Hepatocyte (in vitro differentiated cells): ENCODE data around the gene TTC39B. TPM values are rescaled to one million over a fixed set of nuclear protein-coding genes. Genes with fewer than 3 reads are reported as not detected.
A peak's percentile ranks its signal among the peaks of the same experiment; 100 is the strongest.

Experiments used
- DNase-seq: peaks from one replicate; pipeline ENCODE4 v3.0.0-alpha.2; 2016; ENCODE audit warnings: low spot score
- H2AFZ ChIP-seq: fragments of 200-600 bp; sonication (generic); 2 replicates; pipeline ENCODE4 v1.6.0; 2016; ENCODE audit warnings: antibody characterized with exemption, mild to moderate bottlenecking
- H3K27ac ChIP-seq: fragments of 200-600 bp; sonication (generic); 2 replicates; pipeline ENCODE4 v1.5.1; 2016; ENCODE audit warnings: mild to moderate bottlenecking
- H3K27me3 ChIP-seq: fragments of 200-600 bp; sonication (generic); 2 replicates; pipeline ENCODE4 v1.6.1; 2016
- H3K36me3 ChIP-seq: fragments of 200-600 bp; sonication (generic); replicated peaks from 2 replicates; pipeline ENCODE4 v1.5.1; 2016; ENCODE audit warnings: low read depth; ENCODE audit not compliant: insufficient read depth
- H3K4me1 ChIP-seq: fragments of 200-600 bp; sonication (generic); 2 replicates; pipeline ENCODE4 v1.5.1; 2016; ENCODE audit warnings: mild to moderate bottlenecking, moderate library complexity; ENCODE audit not compliant: insufficient read depth
- H3K4me2 ChIP-seq: fragments of 200-600 bp; sonication (generic); 2 replicates; pipeline ENCODE4 v1.6.0; 2016
- H3K4me3 ChIP-seq: fragments of 200-600 bp; sonication (generic); 2 replicates; pipeline ENCODE4 v1.5.1; 2016; ENCODE audit warnings: mild to moderate bottlenecking
- H3K79me2 ChIP-seq: fragments of 200-600 bp; sonication (generic); 2 replicates; pipeline ENCODE4 v1.6.0; 2017; ENCODE audit warnings: mild to moderate bottlenecking
- H3K9me2 ChIP-seq: fragments of 200-600 bp; sonication (generic); replicated peaks from 2 replicates; pipeline ENCODE4 v1.6.0; 2017; ENCODE audit warnings: mild to moderate bottlenecking; ENCODE audit not compliant: insufficient read depth
- H3K9me3 ChIP-seq: fragments of 200-600 bp; sonication (generic); 2 replicates; pipeline ENCODE4 v1.5.1; 2016; ENCODE audit warnings: low read depth, mild to moderate bottlenecking
- H4K20me1 ChIP-seq: fragments of 200-600 bp; sonication (generic); 2 replicates; pipeline ENCODE4 v1.6.0; 2016; ENCODE audit warnings: mild to moderate bottlenecking; ENCODE audit not compliant: insufficient read depth, poor library complexity, severe bottlenecking
- CTCF ChIP-seq: fragments of 200-600 bp; sonication (generic); IDR thresholded peaks from 2 replicates; pipeline ENCODE4 v1.5.1; 2016; ENCODE audit warnings: antibody characterized with exemption, mild to moderate bottlenecking; ENCODE audit not compliant: poor library complexity
- EZH2 ChIP-seq: fragments of 200-600 bp; sonication (generic); IDR thresholded peaks from 2 replicates; pipeline ENCODE4 v1.6.1; 2016; ENCODE audit warnings: antibody characterized with exemption, mild to moderate bottlenecking, borderline replicate concordance
- EZH2phosphoT487 ChIP-seq: fragments of 200-600 bp; sonication (generic); IDR thresholded peaks from one replicate; pipeline ENCODE4 v1.6.1; 2018; ENCODE audit warnings: antibody characterized with exemption, mild to moderate bottlenecking, low read depth, moderate library complexity; ENCODE audit not compliant: unreplicated experiment, severe bottlenecking
- WGBS: methylation state at CpG from one replicate; pipeline ENCODE4 v1.1.6; 2016; ENCODE audit warnings: low lambda C conversion rate; ENCODE audit errors: missing lambda C conversion rate; 5-methylcytosine and 5-hydroxymethylcytosine counted together
- polyA plus RNA-seq: library from polyadenylated mRNA; unstranded; fragments of >200 nt; fragmentation: Nextera tagmentation; extraction: Ambion mirVana; gene quantifications from 2 replicates; pipeline ENCODE4 v1.2.1, GENCODE V29; 2016
- total RNA-seq: library from RNA; depleted of rRNA; stranded (reverse); fragments of >200 nt; gene quantifications from 2 replicates; pipeline ENCODE4 v1.2.3, GENCODE V29; 2014

TTC39B gene
- total and polyA plus RNA-seq, 2 experiments from 2014 or later, result 2.6 to 15.7 TPM

GRCh38 chr9:15293084-15293483 lies 13.9 kb downstream of the TTC39B start:
- H3K36me3 ChIP-seq, result no peaks in the 10 kb centered on the region
- H3K4me2 ChIP-seq, result no peak overlapping the region
- no peak overlapping the region for H3K27ac ChIP-seq
- no peaks in the 10 kb centered on the region for H4K20me1 ChIP-seq
- peaks cover 42% of the 10 kb centered on the region for H3K79me2 ChIP-seq
- H3K4me1 ChIP-seq, result peaks cover 27% of the 10 kb centered on the region
- no peaks in the 10 kb centered on the region for H3K9me3 ChIP-seq
- TF ChIP-seq EZH2 (no peak), EZH2phosphoT487 (no peak), CTCF (no peak)
- no peak overlapping the region for H3K4me3 ChIP-seq
- H2AFZ ChIP-seq, result no peak overlapping the region
- DNase-seq, result no peak
- no peaks in the 10 kb centered on the region for H3K27me3 ChIP-seq
- no peaks in the 10 kb centered on the region for H3K9me2 ChIP-seq

- Histone ChIP-seq H3K79me2 (peaks cover 24% of the 10 kb centered on the region), H3K27me3 (no peaks in the 10 kb centered on the region), H3K27ac (no peak overlapping the region), H3K36me3 (no peaks in the 10 kb centered on the region), H3K9me2 (no peaks in the 10 kb centered on the region), H3K4me2 (no peak overlapping the region), H2AFZ (no peak overlapping the region), H3K4me3 (no peak overlapping the region), H3K9me3 (no peaks in the 10 kb centered on the region), H4K20me1 (no peaks in the 10 kb centered on the region), H3K4me1 (peaks cover 12% of the 10 kb centered on the region)
- WGBS, result 94% methylated on average over 5 of the region's 5 CpGs
- DNase-seq, result no peak
- TF ChIP-seq EZH2, result no peak
- no peak for TF ChIP-seq EZH2phosphoT487
Measured at GRCh38 chr9:15289603-15290002, 17.4 kb downstream of the TTC39B start.

- no peak overlapping the region for H3K4me3 ChIP-seq
- peaks cover 40% of the 10 kb centered on the region for H3K79me2 ChIP-seq
- no peak for TF ChIP-seq EZH2phosphoT487
- no peak for TF ChIP-seq CTCF
- TF ChIP-seq EZH2, result no peak
- no peaks in the 10 kb centered on the region for H3K9me2 ChIP-seq
- no peaks in the 10 kb centered on the region for H3K9me3 ChIP-seq
- H3K27ac ChIP-seq, result peak overlapping the region; percentile 63
- H2AFZ ChIP-seq, result no peak overlapping the region
- no peaks in the 10 kb centered on the region for H3K4me1 ChIP-seq
- no peaks in the 10 kb centered on the region for H4K20me1 ChIP-seq
- no peak for DNase-seq
- no peaks in the 10 kb centered on the region for H3K27me3 ChIP-seq
- peak overlapping the region; percentile 58 for H3K4me2 ChIP-seq
- no peaks in the 10 kb centered on the region for H3K36me3 ChIP-seq
- WGBS, result 42% methylated on average over 4 of the region's 4 CpGs
Measured at GRCh38 chr9:15287309-15287708, 19.7 kb downstream of the TTC39B start.

- Histone ChIP-seq H2AFZ (no peak overlapping the region), H3K4me3 (no peak overlapping the region), H3K27me3 (no peaks in the 10 kb centered on the region), H3K9me3 (no peaks in the 10 kb centered on the region), H3K36me3 (no peaks in the 10 kb centered on the region), H3K4me2 (peak overlapping the region; percentile 58), H4K20me1 (no peaks in the 10 kb centered on the region), H3K27ac (peak overlapping the region; percentile 63), H3K9me2 (no peaks in the 10 kb centered on the region), H3K79me2 (peaks cover 40% of the 10 kb centered on the region), H3K4me1 (no peaks in the 10 kb centered on the region)
- DNase-seq, result peak; percentile 27
- 40% methylated on average over 4 of the region's 4 CpGs for WGBS
- TF ChIP-seq EZH2 (no peak), EZH2phosphoT487 (no peak), CTCF (no peak)
Measured at GRCh38 chr9:15286161-15286821, 20.7 kb downstream of the TTC39B start.
